A673 (cell line): ENCODE measurements around the gene NAT14.

Source experiments
- CTCF ChIP-seq: fragments of 300-800, 200-600 bp; sonication (generic); conservative IDR thresholded peaks from 2 replicates; pipeline ENCODE4 v1.5.1; 2017; ENCODE audit warnings: low read depth, mild to moderate bottlenecking, antibody characterized with exemption, low read length, moderate library complexity, mixed read lengths
- EZH2 ChIP-seq: fragments of 200-600 bp; sonication (generic); IDR thresholded peaks from 2 replicates; pipeline ENCODE4 v1.6.1; 2017; ENCODE audit warnings: borderline replicate concordance, low read depth, mild to moderate bottlenecking, mixed read lengths, antibody characterized with exemption, low read length; ENCODE audit not compliant: poor library complexity, severe bottlenecking

- TF ChIP-seq CTCF (peak; percentile 99), EZH2 (no peak)
These were observed 17.5 kb upstream of the NAT14 start for GRCh38 chr19:55467236-55468053.
